ENCODE results near the gene HNRNPDL. TPM values are rescaled to one million over a fixed set of nuclear protein-coding genes. Genes with fewer than 3 reads are reported as not detected.

HNRNPDL gene
- total RNA-seq, 1 experiment from 2014 or later: 346 TPM

DNA sequence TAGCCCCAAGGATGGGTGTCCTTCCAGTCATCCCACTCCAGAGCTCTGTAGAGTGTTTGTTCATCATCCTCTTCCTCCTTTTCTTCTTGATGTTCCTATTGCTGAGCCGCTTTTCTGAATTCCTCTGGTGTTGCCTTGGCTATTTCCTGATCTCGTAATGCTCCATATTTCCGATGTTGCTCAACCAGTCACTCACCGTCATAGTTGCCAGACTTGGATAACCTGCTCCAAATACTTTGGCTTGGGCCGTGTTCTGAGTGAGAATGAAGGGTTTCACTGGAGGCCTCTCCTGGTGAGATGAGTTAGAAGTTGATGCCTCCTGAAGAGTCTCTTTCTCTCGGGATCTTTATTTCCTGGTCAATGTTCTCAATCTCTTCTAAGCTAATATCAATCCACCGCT lies 28.7 kb downstream of the HNRNPDL start:
- POLR2A ChIA-PET: no interaction called here
- H3K27me3 Mint-ChIP-seq (ENCODE audit: low read depth): no peaks in the 10 kb centered on the region
- H3K4me3 Mint-ChIP-seq: no peak overlapping the region
- TF ChIP-seq, protein P1, sequence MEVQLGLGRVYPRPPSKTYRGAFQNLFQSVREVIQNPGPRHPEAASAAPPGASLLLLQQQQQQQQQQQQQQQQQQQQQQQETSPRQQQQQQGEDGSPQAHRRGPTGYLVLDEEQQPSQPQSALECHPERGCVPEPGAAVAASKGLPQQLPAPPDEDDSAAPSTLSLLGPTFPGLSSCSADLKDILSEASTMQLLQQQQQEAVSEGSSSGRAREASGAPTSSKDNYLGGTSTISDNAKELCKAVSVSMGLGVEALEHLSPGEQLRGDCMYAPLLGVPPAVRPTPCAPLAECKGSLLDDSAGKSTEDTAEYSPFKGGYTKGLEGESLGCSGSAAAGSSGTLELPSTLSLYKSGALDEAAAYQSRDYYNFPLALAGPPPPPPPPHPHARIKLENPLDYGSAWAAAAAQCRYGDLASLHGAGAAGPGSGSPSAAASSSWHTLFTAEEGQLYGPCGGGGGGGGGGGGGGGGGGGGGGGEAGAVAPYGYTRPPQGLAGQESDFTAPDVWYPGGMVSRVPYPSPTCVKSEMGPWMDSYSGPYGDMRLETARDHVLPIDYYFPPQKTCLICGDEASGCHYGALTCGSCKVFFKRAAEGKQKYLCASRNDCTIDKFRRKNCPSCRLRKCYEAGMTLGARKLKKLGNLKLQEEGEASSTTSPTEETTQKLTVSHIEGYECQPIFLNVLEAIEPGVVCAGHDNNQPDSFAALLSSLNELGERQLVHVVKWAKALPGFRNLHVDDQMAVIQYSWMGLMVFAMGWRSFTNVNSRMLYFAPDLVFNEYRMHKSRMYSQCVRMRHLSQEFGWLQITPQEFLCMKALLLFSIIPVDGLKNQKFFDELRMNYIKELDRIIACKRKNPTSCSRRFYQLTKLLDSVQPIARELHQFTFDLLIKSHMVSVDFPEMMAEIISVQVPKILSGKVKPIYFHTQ (CRISPR knock-in tag; IDR thresholded peaks at IDR 0.05): no peak
- TF ChIP-seq, protein P2, sequence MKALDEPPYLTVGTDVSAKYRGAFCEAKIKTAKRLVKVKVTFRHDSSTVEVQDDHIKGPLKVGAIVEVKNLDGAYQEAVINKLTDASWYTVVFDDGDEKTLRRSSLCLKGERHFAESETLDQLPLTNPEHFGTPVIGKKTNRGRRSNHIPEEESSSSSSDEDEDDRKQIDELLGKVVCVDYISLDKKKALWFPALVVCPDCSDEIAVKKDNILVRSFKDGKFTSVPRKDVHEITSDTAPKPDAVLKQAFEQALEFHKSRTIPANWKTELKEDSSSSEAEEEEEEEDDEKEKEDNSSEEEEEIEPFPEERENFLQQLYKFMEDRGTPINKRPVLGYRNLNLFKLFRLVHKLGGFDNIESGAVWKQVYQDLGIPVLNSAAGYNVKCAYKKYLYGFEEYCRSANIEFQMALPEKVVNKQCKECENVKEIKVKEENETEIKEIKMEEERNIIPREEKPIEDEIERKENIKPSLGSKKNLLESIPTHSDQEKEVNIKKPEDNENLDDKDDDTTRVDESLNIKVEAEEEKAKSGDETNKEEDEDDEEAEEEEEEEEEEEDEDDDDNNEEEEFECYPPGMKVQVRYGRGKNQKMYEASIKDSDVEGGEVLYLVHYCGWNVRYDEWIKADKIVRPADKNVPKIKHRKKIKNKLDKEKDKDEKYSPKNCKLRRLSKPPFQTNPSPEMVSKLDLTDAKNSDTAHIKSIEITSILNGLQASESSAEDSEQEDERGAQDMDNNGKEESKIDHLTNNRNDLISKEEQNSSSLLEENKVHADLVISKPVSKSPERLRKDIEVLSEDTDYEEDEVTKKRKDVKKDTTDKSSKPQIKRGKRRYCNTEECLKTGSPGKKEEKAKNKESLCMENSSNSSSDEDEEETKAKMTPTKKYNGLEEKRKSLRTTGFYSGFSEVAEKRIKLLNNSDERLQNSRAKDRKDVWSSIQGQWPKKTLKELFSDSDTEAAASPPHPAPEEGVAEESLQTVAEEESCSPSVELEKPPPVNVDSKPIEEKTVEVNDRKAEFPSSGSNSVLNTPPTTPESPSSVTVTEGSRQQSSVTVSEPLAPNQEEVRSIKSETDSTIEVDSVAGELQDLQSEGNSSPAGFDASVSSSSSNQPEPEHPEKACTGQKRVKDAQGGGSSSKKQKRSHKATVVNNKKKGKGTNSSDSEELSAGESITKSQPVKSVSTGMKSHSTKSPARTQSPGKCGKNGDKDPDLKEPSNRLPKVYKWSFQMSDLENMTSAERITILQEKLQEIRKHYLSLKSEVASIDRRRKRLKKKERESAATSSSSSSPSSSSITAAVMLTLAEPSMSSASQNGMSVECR (CRISPR knock-in tag; IDR thresholded peaks at IDR 0.05; ENCODE audit: borderline replicate concordance): no peak
- TF ChIP-seq, protein P3, sequence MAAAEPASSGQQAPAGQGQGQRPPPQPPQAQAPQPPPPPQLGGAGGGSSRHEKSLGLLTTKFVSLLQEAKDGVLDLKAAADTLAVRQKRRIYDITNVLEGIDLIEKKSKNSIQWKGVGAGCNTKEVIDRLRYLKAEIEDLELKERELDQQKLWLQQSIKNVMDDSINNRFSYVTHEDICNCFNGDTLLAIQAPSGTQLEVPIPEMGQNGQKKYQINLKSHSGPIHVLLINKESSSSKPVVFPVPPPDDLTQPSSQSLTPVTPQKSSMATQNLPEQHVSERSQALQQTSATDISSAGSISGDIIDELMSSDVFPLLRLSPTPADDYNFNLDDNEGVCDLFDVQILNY (CRISPR knock-in tag; IDR thresholded peaks at IDR 0.05): no peak
- no peak for TF ChIP-seq SMAD3 (CRISPR knock-in tag; IDR thresholded peaks at IDR 0.05; ENCODE audit: borderline replicate concordance)
- TF ChIP-seq, protein P4, sequence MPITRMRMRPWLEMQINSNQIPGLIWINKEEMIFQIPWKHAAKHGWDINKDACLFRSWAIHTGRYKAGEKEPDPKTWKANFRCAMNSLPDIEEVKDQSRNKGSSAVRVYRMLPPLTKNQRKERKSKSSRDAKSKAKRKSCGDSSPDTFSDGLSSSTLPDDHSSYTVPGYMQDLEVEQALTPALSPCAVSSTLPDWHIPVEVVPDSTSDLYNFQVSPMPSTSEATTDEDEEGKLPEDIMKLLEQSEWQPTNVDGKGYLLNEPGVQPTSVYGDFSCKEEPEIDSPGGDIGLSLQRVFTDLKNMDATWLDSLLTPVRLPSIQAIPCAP (CRISPR knock-in tag; IDR thresholded peaks at IDR 0.05): no peak
- TF ChIP-seq NR1H2 (CRISPR knock-in tag; IDR thresholded peaks at IDR 0.05): no peak
- TF ChIP-seq NFE2L1 (CRISPR knock-in tag; IDR thresholded peaks at IDR 0.05): no peak
- TF ChIP-seq, protein P5, sequence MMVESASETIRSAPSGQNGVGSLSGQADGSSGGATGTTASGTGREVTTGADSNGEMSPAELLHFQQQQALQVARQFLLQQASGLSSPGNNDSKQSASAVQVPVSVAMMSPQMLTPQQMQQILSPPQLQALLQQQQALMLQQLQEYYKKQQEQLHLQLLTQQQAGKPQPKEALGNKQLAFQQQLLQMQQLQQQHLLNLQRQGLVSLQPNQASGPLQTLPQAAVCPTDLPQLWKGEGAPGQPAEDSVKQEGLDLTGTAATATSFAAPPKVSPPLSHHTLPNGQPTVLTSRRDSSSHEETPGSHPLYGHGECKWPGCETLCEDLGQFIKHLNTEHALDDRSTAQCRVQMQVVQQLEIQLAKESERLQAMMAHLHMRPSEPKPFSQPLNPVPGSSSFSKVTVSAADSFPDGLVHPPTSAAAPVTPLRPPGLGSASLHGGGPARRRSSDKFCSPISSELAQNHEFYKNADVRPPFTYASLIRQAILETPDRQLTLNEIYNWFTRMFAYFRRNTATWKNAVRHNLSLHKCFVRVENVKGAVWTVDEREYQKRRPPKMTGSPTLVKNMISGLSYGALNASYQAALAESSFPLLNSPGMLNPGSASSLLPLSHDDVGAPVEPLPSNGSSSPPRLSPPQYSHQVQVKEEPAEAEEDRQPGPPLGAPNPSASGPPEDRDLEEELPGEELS (CRISPR knock-in tag; IDR thresholded peaks at IDR 0.05): no peak
- TF ChIP-seq FOXK1 (CRISPR knock-in tag; IDR thresholded peaks at IDR 0.05): no peak
- no peak for TF ChIP-seq TP53 (CRISPR knock-in tag; IDR thresholded peaks at IDR 0.05)
- TF ChIP-seq, protein P6, sequence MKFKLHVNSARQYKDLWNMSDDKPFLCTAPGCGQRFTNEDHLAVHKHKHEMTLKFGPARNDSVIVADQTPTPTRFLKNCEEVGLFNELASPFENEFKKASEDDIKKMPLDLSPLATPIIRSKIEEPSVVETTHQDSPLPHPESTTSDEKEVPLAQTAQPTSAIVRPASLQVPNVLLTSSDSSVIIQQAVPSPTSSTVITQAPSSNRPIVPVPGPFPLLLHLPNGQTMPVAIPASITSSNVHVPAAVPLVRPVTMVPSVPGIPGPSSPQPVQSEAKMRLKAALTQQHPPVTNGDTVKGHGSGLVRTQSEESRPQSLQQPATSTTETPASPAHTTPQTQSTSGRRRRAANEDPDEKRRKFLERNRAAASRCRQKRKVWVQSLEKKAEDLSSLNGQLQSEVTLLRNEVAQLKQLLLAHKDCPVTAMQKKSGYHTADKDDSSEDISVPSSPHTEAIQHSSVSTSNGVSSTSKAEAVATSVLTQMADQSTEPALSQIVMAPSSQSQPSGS (CRISPR knock-in tag; IDR thresholded peaks at IDR 0.05; ENCODE audit: borderline replicate concordance, low read depth): no peak
- TF ChIP-seq ZNF232 (CRISPR knock-in tag; IDR thresholded peaks at IDR 0.05): no peak
- CTCF ChIA-PET: no interaction called here
- no peaks in the 10 kb centered on the region for H3K4me1 Mint-ChIP-seq
- H3K9me3 Mint-ChIP-seq: no peaks in the 10 kb centered on the region
- H3K27ac Mint-ChIP-seq: no peak overlapping the region
- H3K36me3 Mint-ChIP-seq: no peaks in the 10 kb centered on the region
- no peak for ATAC-seq
- DNase-seq (ENCODE audit: low spot score): no peak

DNA sequence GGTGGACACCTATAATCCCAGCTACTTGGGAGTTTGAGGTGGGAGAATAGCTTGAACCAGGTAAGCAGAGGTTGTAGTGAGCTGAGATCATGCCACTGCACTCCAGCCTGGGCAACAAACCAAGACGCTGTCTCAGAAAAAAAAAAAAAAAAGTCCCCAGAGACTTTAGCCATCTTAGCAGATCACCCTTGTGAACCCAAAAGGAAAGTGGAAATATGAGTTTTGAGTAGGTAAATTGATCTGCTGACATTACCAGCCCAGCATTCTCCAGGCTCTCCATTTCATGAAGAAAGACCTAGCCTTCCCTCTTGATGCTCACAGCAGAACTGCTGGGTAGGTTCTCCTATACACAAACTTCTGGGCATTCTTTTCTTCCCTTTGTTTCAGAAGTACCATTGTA lies 32.0 kb downstream of the HNRNPDL start:
- ATAC-seq (no peak), DNase-seq (ENCODE audit: low spot score) (no peak)
- no peak overlapping the region for H3K27ac Mint-ChIP-seq
- CTCF ChIA-PET: no interaction called here
- no peaks in the 10 kb centered on the region for H3K27me3 Mint-ChIP-seq (ENCODE audit: low read depth)
- H3K4me1 Mint-ChIP-seq: peaks cover 7% of the 10 kb centered on the region
- POLR2A ChIA-PET: interaction anchor here (0.7 kb wide), 1 partner anchor 265 kb away, joined by 3 read pairs; no protein-coding TSS in a partner anchor
- H3K4me3 Mint-ChIP-seq: no peak overlapping the region
- no peaks in the 10 kb centered on the region for H3K9me3 Mint-ChIP-seq
- no peaks in the 10 kb centered on the region for H3K36me3 Mint-ChIP-seq
- TF ChIP-seq NR2C2 (CRISPR knock-in tag; IDR thresholded peaks at IDR 0.05) (no peak), TP53 (CRISPR knock-in tag; IDR thresholded peaks at IDR 0.05) (no peak)
- TF ChIP-seq, protein P7, sequence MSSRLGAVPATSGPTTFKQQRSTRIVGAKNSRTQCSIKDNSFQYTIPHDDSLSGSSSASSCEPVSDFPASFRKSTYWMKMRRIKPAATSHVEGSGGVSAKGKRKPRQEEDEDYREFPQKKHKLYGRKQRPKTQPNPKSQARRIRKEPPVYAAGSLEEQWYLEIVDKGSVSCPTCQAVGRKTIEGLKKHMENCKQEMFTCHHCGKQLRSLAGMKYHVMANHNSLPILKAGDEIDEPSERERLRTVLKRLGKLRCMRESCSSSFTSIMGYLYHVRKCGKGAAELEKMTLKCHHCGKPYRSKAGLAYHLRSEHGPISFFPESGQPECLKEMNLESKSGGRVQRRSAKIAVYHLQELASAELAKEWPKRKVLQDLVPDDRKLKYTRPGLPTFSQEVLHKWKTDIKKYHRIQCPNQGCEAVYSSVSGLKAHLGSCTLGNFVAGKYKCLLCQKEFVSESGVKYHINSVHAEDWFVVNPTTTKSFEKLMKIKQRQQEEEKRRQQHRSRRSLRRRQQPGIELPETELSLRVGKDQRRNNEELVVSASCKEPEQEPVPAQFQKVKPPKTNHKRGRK (CRISPR knock-in tag; IDR thresholded peaks at IDR 0.05; ENCODE audit: borderline replicate concordance): no peak
- TF ChIP-seq, protein P8, sequence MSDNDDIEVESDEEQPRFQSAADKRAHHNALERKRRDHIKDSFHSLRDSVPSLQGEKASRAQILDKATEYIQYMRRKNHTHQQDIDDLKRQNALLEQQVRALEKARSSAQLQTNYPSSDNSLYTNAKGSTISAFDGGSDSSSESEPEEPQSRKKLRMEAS (CRISPR knock-in tag; IDR thresholded peaks at IDR 0.05): no peak

Measured in WTC11 (cell line).